PC-9 (cell line): ENCODE measurements around the gene RACK1.

Experiments
- CTCF ChIP-seq: fragments of 200-600 bp; sonication (generic); conservative IDR thresholded peaks from 2 replicates; pipeline ENCODE4 v1.6.1; 2017; ENCODE audit warnings: mixed run types, antibody characterized with exemption, mild to moderate bottlenecking, moderate library complexity
- EZH2 ChIP-seq: fragments of 200-600 bp; sonication (generic); IDR thresholded peaks from 2 replicates; pipeline ENCODE4 v1.8.0; 2017; ENCODE audit warnings: antibody characterized with exemption, low read depth

DNA sequence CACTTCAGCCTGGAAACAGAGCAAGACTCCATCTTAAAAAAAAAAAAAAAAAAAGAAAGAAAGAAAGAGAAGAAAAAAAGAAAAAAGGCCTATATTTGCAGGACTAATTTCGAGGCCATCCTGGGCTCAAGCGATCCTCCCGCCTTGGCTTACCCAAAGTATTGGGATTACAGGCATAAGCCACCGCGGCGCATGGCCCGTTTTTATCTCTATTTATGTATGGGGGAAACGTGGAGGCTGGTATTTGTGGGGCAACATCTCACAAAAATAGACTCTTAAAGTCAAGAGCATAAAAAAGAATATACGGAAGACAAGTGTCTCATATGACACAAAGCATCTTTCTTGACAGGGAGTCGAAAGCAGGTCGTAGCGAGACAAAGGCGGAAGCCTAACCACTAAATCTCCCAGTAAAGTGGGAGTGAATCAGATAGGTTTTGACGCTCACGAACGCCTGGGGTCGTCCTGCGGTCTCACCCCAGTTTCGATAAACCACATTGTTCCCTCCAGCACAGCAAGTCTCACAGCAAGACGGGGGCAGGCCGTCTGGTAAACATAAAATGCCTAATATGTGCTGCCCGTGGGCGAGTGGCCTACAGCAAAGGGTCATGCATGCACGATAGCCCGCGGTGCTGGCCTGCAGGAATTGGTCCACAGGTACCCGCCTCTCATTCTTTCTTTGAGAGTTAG is 22.5 kb downstream of the RACK1 start:
- TF ChIP-seq CTCF, result no peak
- no peak for TF ChIP-seq EZH2
